ENCODE results near the gene LMF1.

GRCh38 chr16:993731-994130 is 22.9 kb upstream of the LMF1 start:
- TF ChIP-seq, protein P1, sequence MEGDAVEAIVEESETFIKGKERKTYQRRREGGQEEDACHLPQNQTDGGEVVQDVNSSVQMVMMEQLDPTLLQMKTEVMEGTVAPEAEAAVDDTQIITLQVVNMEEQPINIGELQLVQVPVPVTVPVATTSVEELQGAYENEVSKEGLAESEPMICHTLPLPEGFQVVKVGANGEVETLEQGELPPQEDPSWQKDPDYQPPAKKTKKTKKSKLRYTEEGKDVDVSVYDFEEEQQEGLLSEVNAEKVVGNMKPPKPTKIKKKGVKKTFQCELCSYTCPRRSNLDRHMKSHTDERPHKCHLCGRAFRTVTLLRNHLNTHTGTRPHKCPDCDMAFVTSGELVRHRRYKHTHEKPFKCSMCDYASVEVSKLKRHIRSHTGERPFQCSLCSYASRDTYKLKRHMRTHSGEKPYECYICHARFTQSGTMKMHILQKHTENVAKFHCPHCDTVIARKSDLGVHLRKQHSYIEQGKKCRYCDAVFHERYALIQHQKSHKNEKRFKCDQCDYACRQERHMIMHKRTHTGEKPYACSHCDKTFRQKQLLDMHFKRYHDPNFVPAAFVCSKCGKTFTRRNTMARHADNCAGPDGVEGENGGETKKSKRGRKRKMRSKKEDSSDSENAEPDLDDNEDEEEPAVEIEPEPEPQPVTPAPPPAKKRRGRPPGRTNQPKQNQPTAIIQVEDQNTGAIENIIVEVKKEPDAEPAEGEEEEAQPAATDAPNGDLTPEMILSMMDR (optimal IDR thresholded peaks at IDR 0.05 in 1 of 3, IDR thresholded peaks at IDR 0.05 in 1 of 3, conservative IDR thresholded peaks at IDR 0.05 in 1 of 3; ENCODE audit: extremely low read depth in 1 of 3, insufficient read depth in 2 of 3, low read length in 3 of 3) = no peak
- no peak for TF ChIP-seq EZH2 (IDR thresholded peaks at IDR 0.05; ENCODE audit: low read length)

Measured in keratinocyte (primary cell).